Measurements from ENCODE around the gene UNC119B. TPM values are rescaled to one million over a fixed set of nuclear protein-coding genes. Genes with fewer than 3 reads are reported as not detected.

UNC119B gene
- total RNA-seq, 1 experiment from 2014 or later = 51.5 TPM

- no peak overlapping the region for H2BK5ac ChIP-seq (ENCODE audit: insufficient read length, low read length)
- no peaks in the 10 kb centered on the region for H3K79me1 ChIP-seq (ENCODE audit: insufficient read depth, low read depth, low read length, poor library complexity, severe bottlenecking)
- peaks cover 3 to 4% of the 10 kb centered on the region in 2 experiments; a peak in 3 of 4 replicates for H3K4me1 Mint-ChIP-seq
- H3K27ac ChIP-seq (ENCODE audit: insufficient read length, low read depth, low read length) = no peak overlapping the region
- H2BK20ac ChIP-seq (ENCODE audit: low read depth, low read length, poor library complexity, severe bottlenecking) = no peak overlapping the region
- no peaks in the 10 kb centered on the region for H3K27me3 ChIP-seq (ENCODE audit: insufficient read depth, low read length)
- H3K4ac ChIP-seq (ENCODE audit: low read depth, low read length) = no peak overlapping the region
- no peak overlapping the region for H3K4me3 Mint-ChIP-seq
- H3K36me3 Mint-ChIP-seq (ENCODE audit: insufficient read depth in 1 of 3, low read depth in 3 of 3) = no peaks in the 10 kb centered on the region; a peak in 1 of 7 replicates
- H3K9me3 Mint-ChIP-seq = no peaks in the 10 kb centered on the region
- H2BK12ac ChIP-seq (ENCODE audit: insufficient read length, low read depth, low read length) = no peak overlapping the region
- H3T11ph ChIP-seq (ENCODE audit: low read length) = no peak overlapping the region
- H3K4me1 ChIP-seq (ENCODE audit: insufficient read depth, low read length) = no peaks in the 10 kb centered on the region
- H3K9ac ChIP-seq (ENCODE audit: extremely low read depth, insufficient read length, low read length) = no peak overlapping the region
- H3K27ac Mint-ChIP-seq = peak overlapping the region in 1 of 3 experiments; percentile 57; a peak in 2 of 7 replicates
- no peak overlapping the region for H2AK5ac ChIP-seq (ENCODE audit: insufficient read length, low read length)
- no peak overlapping the region for H2AFZ ChIP-seq (ENCODE audit: low read length)
- H3K27me3 Mint-ChIP-seq (ENCODE audit: low read depth) = no peaks in the 10 kb centered on the region
- H3K9me3 ChIP-seq (ENCODE audit: control insufficient read depth, low read depth, low read length) = no peaks in the 10 kb centered on the region
- no peak overlapping the region for H3K18ac ChIP-seq (ENCODE audit: insufficient read length, low read depth, low read length)
- H3K4me2 ChIP-seq (ENCODE audit: insufficient read depth, insufficient read length, low read length) = no peak overlapping the region
- no peak overlapping the region for H2BK15ac ChIP-seq (ENCODE audit: low read depth, low read length)
- no peak overlapping the region for H4K91ac ChIP-seq (ENCODE audit: insufficient read length, low read depth, low read length)
- H3K79me2 ChIP-seq (ENCODE audit: insufficient read depth, low read length) = no peaks in the 10 kb centered on the region
- TF ChIP-seq CTCF (conservative IDR thresholded peaks at IDR 0.05) = no peak
- no peaks in the 10 kb centered on the region for H4K20me1 ChIP-seq (ENCODE audit: control insufficient read depth, insufficient read depth, insufficient read length)
- H3K56ac ChIP-seq (ENCODE audit: insufficient read length, low read depth, low read length) = no peak overlapping the region
- DNase-seq = no peak
- no peak overlapping the region for H2BK120ac ChIP-seq (ENCODE audit: low read depth, low read length, poor library complexity, severe bottlenecking)
- H3K23me2 ChIP-seq (ENCODE audit: insufficient read length, low read depth, low read length, poor library complexity, severe bottlenecking) = no peaks in the 10 kb centered on the region
- H4K5ac ChIP-seq (ENCODE audit: insufficient read length, low read depth, low read length) = no peak overlapping the region
- WGBS (ENCODE audit: extremely low coverage, insufficient read length, low lambda C conversion rate) = no CpG with 5 or more reads among the region's 8 CpGs
- H4K8ac ChIP-seq (replicated peaks; ENCODE audit: insufficient read length, low read depth, low read length) = no peak overlapping the region
- H3K23ac ChIP-seq (ENCODE audit: insufficient read length, low read depth, low read length) = no peak overlapping the region
- no peak overlapping the region for H3K14ac ChIP-seq (ENCODE audit: insufficient read depth, low read length)
These were observed 31.7 kb upstream of the UNC119B start for GRCh38 chr12:120678572-120678971.
